HG02840 (cell line): ENCODE results near the gene QKI.
"Not testable (repeated sequence)": the region's sequence is repeated elsewhere in the genome, so short reads cannot be mapped to it uniquely, and the experiment has no call there.

ENCODE experiments used
- ATAC-seq: cut with Tn5 transposase; IDR thresholded peaks from one replicate; pipeline ENCODE4 v1.9.1; 2021; ENCODE audit warnings: mild to moderate bottlenecking, moderate library complexity, moderate number of reproducible peaks; ENCODE audit not compliant: unreplicated experiment, low FRiP score

QKI gene

GRCh38 chr6:163412801-163413344, 1.6 kb upstream of the QKI start:
- ATAC-seq = no peak

GRCh38 chr6:163413345-163414116, 987 bp upstream of the QKI start:
- ATAC-seq = peak; percentile 48

GRCh38 chr6:163414946-163415619, 565 bp downstream of the QKI start:
- peak; percentile 7 for ATAC-seq

GRCh38 chr6:163415620-163416556, 1.4 kb downstream of the QKI start:
- ATAC-seq = no peak

GRCh38 chr6:163416557-163417253, 2.2 kb downstream of the QKI start:
- no peak for ATAC-seq

- no peak for ATAC-seq
Observed at GRCh38 chr6:163417595-163417994, 3.1 kb downstream of the QKI start.

- no peak for ATAC-seq
Observed at GRCh38 chr6:163418311-163419029, 4.0 kb downstream of the QKI start.

GRCh38 chr6:163419413-163420288, 5.1 kb downstream of the QKI start:
- no peak for ATAC-seq

GRCh38 chr6:163420289-163420614, 5.7 kb downstream of the QKI start:
- no peak for ATAC-seq

- no peak for ATAC-seq
Observed at GRCh38 chr6:163422550-163422949, 8.0 kb downstream of the QKI start.

GRCh38 chr6:163423696-163424095, 9.2 kb downstream of the QKI start:
- ATAC-seq = no peak

- no peak for ATAC-seq
Observed at GRCh38 chr6:163427498-163428254, 13.2 kb downstream of the QKI start.

- ATAC-seq = no peak
Observed at GRCh38 chr6:163428373-163428772, 13.9 kb downstream of the QKI start.

GRCh38 chr6:163429858-163430448, 15.4 kb downstream of the QKI start:
- no peak for ATAC-seq

GRCh38 chr6:163432300-163432699, 17.8 kb downstream of the QKI start:
- ATAC-seq = no peak

GRCh38 chr6:163433486-163433885, 19.0 kb downstream of the QKI start:
- not testable (repeated sequence) for ATAC-seq

- no peak for ATAC-seq
Observed at GRCh38 chr6:163435023-163435422, 20.5 kb downstream of the QKI start.

- ATAC-seq = no peak
Observed at GRCh38 chr6:163436843-163437242, 22.3 kb downstream of the QKI start.
